T-cell (primary cell): Measurements from ENCODE around the gene ZNF670. TPM values are rescaled to one million over a fixed set of nuclear protein-coding genes. Genes with fewer than 3 reads are reported as not detected.

Experiments used
- ATAC-seq, 4 experiments: fragments of 200-7000 bp in 3 of 4; fragments of 150-1000 bp in 1 of 4; cut with Tn5 transposase; replicated peaks in 1 of 4; 1 replicate in 3 of 4; 2 replicates in 1 of 4; pipeline ENCODE4 v1.10.0; 2021; ENCODE audit warnings: moderate library complexity in 3 of 4, mild to moderate bottlenecking in 2 of 4, moderate number of reproducible peaks in 1 of 4
- CTCF ChIA-PET, 2 donors: fragments of 300-600 bp; sonication (Branson Sonifier 250); formaldehyde crosslinking; loops; one replicate each; lab custom pipeline; 2022; ENCODE audit warnings: antibody characterized with exemption in 2 of 2; lab: Charles Lee
- POLR2A ChIA-PET, 2 donors: fragments of 300-600 bp; sonication (Branson Sonifier 250); formaldehyde crosslinking; loops; one replicate each; lab custom pipeline; 2022; ENCODE audit warnings: antibody characterized with exemption in 2 of 2; lab: Charles Lee
- DNase-seq, 35 experiments: peaks; one replicate each; pipeline versions ENCODE4 v3.0.0 to v3.0.0-alpha.2; 2013 to 2023
- H3K27ac ChIP-seq: one replicate; pipeline ENCODE4 v1.5.1; 2013; ENCODE audit warnings: low read length
- H3K27me3 ChIP-seq, 2 experiments: replicated peaks in 1 of 2; 1 replicate in 1 of 2; 2 replicates in 1 of 2; pipeline versions ENCODE4 v1.6.1 to v1.7.0; 2013; ENCODE audit warnings: low read length in 1 of 2, mixed read lengths in 1 of 2; ENCODE audit not compliant: control insufficient read depth in 2 of 2, insufficient read depth in 2 of 2; ENCODE audit errors: extremely low read depth in 1 of 2
- H3K36me3 ChIP-seq, 2 donors: 1 replicate in 1 of 2; 2 replicates in 1 of 2; pipeline versions ENCODE4 v1.6.1 to v1.7.0; 2013; ENCODE audit warnings: low read length in 1 of 2; ENCODE audit not compliant: control insufficient read depth in 2 of 2, insufficient read depth in 1 of 2; ENCODE audit errors: extremely low read depth in 1 of 2
- H3K4me1 ChIP-seq, 2 experiments: 1 replicate in 1 of 2; 2 replicates in 1 of 2; pipeline versions ENCODE4 v1.6.1 to v1.7.0; 2013; ENCODE audit warnings: low read length in 2 of 2, mixed read lengths in 1 of 2; ENCODE audit not compliant: insufficient read depth in 2 of 2, control insufficient read depth in 1 of 2; ENCODE audit errors: extremely low read depth in 1 of 2
- H3K4me3 ChIP-seq, 2 donors: 1 replicate in 1 of 2; 2 replicates in 1 of 2; pipeline versions ENCODE4 v1.5.1 to v1.7.0; 2013; ENCODE audit warnings: mild to moderate bottlenecking in 2 of 2, low read length in 1 of 2, moderate library complexity in 1 of 2; ENCODE audit not compliant: control insufficient read depth in 1 of 2; ENCODE audit errors: extremely low read depth in 1 of 2
- H3K9me3 ChIP-seq: 2 replicates; pipeline ENCODE4 v1.7.0; 2013
- H3K27ac Mint-ChIP-seq, 2 donors: one replicate each; pipeline ENCODE4 v1.8.0; 2020 to 2021; ENCODE audit warnings: mild to moderate bottlenecking in 2 of 2, mixed read lengths in 2 of 2
- H3K27me3 Mint-ChIP-seq, 2 donors: one replicate each; pipeline ENCODE4 v1.8.0; 2021 to 2022; ENCODE audit warnings: mixed read lengths in 2 of 2
- H3K36me3 Mint-ChIP-seq: one replicate; pipeline ENCODE4 v1.8.0; 2021; ENCODE audit warnings: mixed read lengths
- H3K4me1 Mint-ChIP-seq, 3 donors: one replicate each; pipeline ENCODE4 v1.8.0; 2020 to 2022; ENCODE audit warnings: mixed read lengths in 3 of 3, mild to moderate bottlenecking in 1 of 3
- H3K4me3 Mint-ChIP-seq, 3 donors: one replicate each; pipeline ENCODE4 v1.8.0; 2020 to 2022; ENCODE audit warnings: mild to moderate bottlenecking in 3 of 3, mixed read lengths in 3 of 3, moderate library complexity in 3 of 3
- H3K9me3 Mint-ChIP-seq, 3 donors: one replicate each; pipeline ENCODE4 v1.8.0; 2020 to 2022; ENCODE audit warnings: mixed read lengths in 3 of 3
- WGBS: methylation state at CpG from one replicate; pipeline ENCODE4 v1.1.5; 2013; ENCODE audit warnings: missing lambda C conversion rate; ENCODE audit not compliant: insufficient coverage; 5-methylcytosine and 5-hydroxymethylcytosine counted together
- total RNA-seq, 35 experiments: library from RNA in 6 of 35; stranded (reverse) in 6 of 35; fragments of 120-200 nt in 1 of 35; gene quantifications; one replicate each; pipeline versions ENCODE4 v1.2.1 to v1.2.4 and lab custom pipeline; 2013 to 2026

ZNF670 gene
- total RNA-seq, 5 donors from 2014 or later (not counting 1 experiment from before 2014, with no cell fraction given): 0.78 to 2.5 (median 1.7) TPM

DNA sequence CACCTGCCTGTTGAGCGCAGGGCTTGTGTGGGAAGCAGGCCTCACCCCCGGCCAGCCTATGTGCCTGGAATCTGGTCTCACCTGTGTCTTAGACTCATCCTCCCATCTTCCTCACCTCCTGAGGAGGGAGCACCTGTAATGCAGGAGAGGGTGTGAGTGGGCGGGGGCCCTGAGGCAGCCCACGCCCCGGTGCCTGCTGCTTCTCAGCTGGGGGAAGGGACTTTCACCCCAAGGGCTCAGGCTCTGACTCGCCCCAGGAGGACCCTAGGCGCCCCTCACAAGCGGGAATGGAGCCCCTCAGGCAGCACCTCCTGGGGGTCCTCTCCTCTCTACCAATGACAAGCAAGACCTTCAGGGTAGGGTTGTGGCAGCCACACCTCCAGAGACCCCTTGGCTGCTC, 6.7 kb upstream of the ZNF670 start:
- Histone ChIP-seq H3K4me1 (no peaks in the 10 kb centered on the region), H3K27ac (no peak overlapping the region), H3K4me3 (no peak overlapping the region), H3K36me3 (no peaks in the 10 kb centered on the region), H3K9me3 (no peaks in the 10 kb centered on the region), H3K27me3 (peaks cover 0 to 18% of the 10 kb centered on the region in 2 experiments)
- Mint-ChIP-seq H3K27me3 (peaks cover 11 to 18% of the 10 kb centered on the region in 2 donors), H3K36me3 (no peaks in the 10 kb centered on the region), H3K4me3 (no peak overlapping the region), H3K4me1 (no peaks in the 10 kb centered on the region), H3K27ac (no peak overlapping the region), H3K9me3 (peaks cover 0 to 3% (median 0%) of the 10 kb centered on the region in 3 donors)
- ChIA-PET CTCF (no interaction called here), POLR2A (no interaction called here)
- DNase-seq: no peak
- ATAC-seq: no peak
- WGBS: 100% methylated on average over 2 of the region's 8 CpGs

GRCh38 chr1:247084771-247085170, 6.2 kb upstream of the ZNF670 start:
- ATAC-seq (no peak), DNase-seq (no peak)
- Histone ChIP-seq H3K4me1 (no peaks in the 10 kb centered on the region), H3K27ac (no peak overlapping the region), H3K36me3 (no peaks in the 10 kb centered on the region), H3K4me3 (no peak overlapping the region), H3K9me3 (no peaks in the 10 kb centered on the region), H3K27me3 (peaks cover 0 to 18% of the 10 kb centered on the region in 2 experiments)
- ChIA-PET CTCF (no interaction called here), POLR2A (no interaction called here)
- Mint-ChIP-seq H3K27me3 (peaks cover 11 to 18% of the 10 kb centered on the region in 2 donors), H3K27ac (no peak overlapping the region), H3K9me3 (peaks cover 0 to 3% (median 0%) of the 10 kb centered on the region in 3 donors), H3K4me1 (peaks cover 2 to 4% (median 3%) of the 10 kb centered on the region in 3 donors), H3K4me3 (no peak overlapping the region), H3K36me3 (no peaks in the 10 kb centered on the region)
- WGBS: 92% methylated on average over 6 of the region's 8 CpGs

- no peaks in the 10 kb centered on the region for H3K27me3 ChIP-seq
- ATAC-seq (peak in 1 of 4 experiments; percentile 38), DNase-seq (peak in 3 of 35 experiments; percentile 10 to 28 (median 17))
- H3K27ac Mint-ChIP-seq: peak overlapping the region in 1 of 2 donors; percentile 88
- peaks cover 7% of the 10 kb centered on the region for H3K36me3 Mint-ChIP-seq
- H3K4me1 Mint-ChIP-seq: peaks cover 28 to 41% (median 30%) of the 10 kb centered on the region in 3 donors
- no peaks in the 10 kb centered on the region for H3K9me3 ChIP-seq
- no peaks in the 10 kb centered on the region for H3K36me3 ChIP-seq
- ChIA-PET POLR2A (interaction anchor here in 1 of 2 donors (0.6 kb wide), 1 partner anchor 94 kb away, joined by 4 read pairs; no protein-coding TSS in a partner anchor), CTCF (interaction anchor here (0.6 to 0.8 kb wide), 4 partner anchors 22 to 181 kb away, joined by 3 read pairs; no protein-coding TSS in a partner anchor)
- peaks cover 9 to 11% of the 10 kb centered on the region in 2 experiments for H3K4me1 ChIP-seq
- H3K4me3 Mint-ChIP-seq: peak overlapping the region; percentile 89 to 92 (median 92)
- WGBS: 38% methylated on average over 12 of the region's 23 CpGs
- peak overlapping the region; percentile 67 to 94 for H3K4me3 ChIP-seq
- H3K9me3 Mint-ChIP-seq: peaks cover 0 to 7% (median 6%) of the 10 kb centered on the region in 3 donors
- H3K27me3 Mint-ChIP-seq: peaks cover 8 to 11% of the 10 kb centered on the region in 2 donors
- H3K27ac ChIP-seq: no peak overlapping the region
Measured at GRCh38 chr1:247079141-247079874, 697 bp upstream of the ZNF670 start.

GRCh38 chr1:247077876-247078257, 744 bp downstream of the ZNF670 start:
- Mint-ChIP-seq H3K4me3 (peak overlapping the region; percentile 89 to 92 (median 92)), H3K27me3 (peaks cover 3 to 5% of the 10 kb centered on the region in 2 donors), H3K36me3 (peaks cover 7% of the 10 kb centered on the region), H3K4me1 (peaks cover 28 to 41% (median 30%) of the 10 kb centered on the region in 3 donors), H3K9me3 (peaks cover 0 to 9% (median 6%) of the 10 kb centered on the region in 3 donors), H3K27ac (peak overlapping the region; percentile 63 to 90)
- peaks cover 9 to 11% of the 10 kb centered on the region in 2 experiments for H3K4me1 ChIP-seq
- WGBS: 0% methylated on average over 1 of the region's 8 CpGs
- H3K36me3 ChIP-seq: no peaks in the 10 kb centered on the region
- ChIA-PET POLR2A (no interaction called here), CTCF (no interaction called here)
- ATAC-seq: peak in 3 of 4 experiments; percentile 4 to 14 (median 5)
- H3K9me3 ChIP-seq: no peaks in the 10 kb centered on the region
- H3K27ac ChIP-seq: no peak overlapping the region
- DNase-seq: no peak
- peak overlapping the region; percentile 67 to 94 for H3K4me3 ChIP-seq
- H3K27me3 ChIP-seq: no peaks in the 10 kb centered on the region

DNA sequence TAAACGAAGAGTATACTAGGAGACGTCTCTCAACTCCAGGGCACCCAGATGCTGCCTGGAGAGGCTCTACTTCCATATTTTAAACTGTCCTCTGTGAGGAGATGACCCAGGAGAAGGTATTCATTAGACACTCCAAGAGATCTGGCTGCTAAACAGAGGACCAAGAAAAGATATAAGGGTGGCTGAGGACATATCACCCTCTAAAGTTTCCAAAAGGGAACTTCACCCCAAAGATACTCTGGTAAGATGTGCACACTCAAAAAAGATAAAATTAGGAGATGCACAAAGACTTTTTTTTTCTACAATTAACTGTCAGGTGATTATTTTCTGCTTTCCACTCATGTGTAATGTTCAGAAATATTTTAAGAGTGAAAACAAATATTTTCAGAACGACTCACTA, 1.4 kb downstream of the ZNF670 start:
- Mint-ChIP-seq H3K9me3 (peaks cover 0 to 9% (median 6%) of the 10 kb centered on the region in 3 donors), H3K36me3 (peaks cover 7% of the 10 kb centered on the region), H3K4me1 (peaks cover 28 to 41% (median 30%) of the 10 kb centered on the region in 3 donors), H3K27me3 (peaks cover 2% of the 10 kb centered on the region in 2 donors), H3K4me3 (peak overlapping the region; percentile 89 to 92 (median 92)), H3K27ac (peak overlapping the region in 1 of 2 donors; percentile 90)
- Histone ChIP-seq H3K27ac (no peak overlapping the region), H3K27me3 (no peaks in the 10 kb centered on the region), H3K4me3 (no peak overlapping the region), H3K9me3 (no peaks in the 10 kb centered on the region), H3K4me1 (peaks cover 9 to 11% of the 10 kb centered on the region in 2 experiments), H3K36me3 (no peaks in the 10 kb centered on the region)
- no CpG with 5 or more reads among the region's 3 CpGs for WGBS
- CTCF ChIA-PET: no interaction called here
- ATAC-seq (no peak), DNase-seq (no peak)
- POLR2A ChIA-PET: no interaction called here

DNA sequence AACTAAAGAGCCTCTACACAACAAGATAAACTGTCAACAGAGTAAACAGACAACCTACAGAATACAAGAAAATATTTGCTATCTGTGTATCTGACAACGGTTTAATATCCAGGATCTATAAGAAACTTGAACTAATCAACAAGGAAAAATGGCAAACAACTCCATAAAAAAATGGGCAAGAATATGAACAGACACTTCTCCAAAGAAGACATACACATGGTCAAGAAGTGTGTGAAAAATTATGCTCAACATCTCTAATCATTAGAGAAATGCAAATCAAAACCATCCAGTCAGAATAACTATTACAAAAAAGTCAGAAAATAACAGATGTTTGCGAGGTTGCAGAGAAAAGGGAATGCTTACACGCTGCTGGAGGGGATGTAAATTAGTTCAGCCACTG, 8.0 kb downstream of the ZNF670 start:
- Mint-ChIP-seq H3K4me1 (peaks cover 0 to 6% (median 4%) of the 10 kb centered on the region in 3 donors), H3K9me3 (peaks cover 12 to 39% (median 30%) of the 10 kb centered on the region in 3 donors), H3K27me3 (no peaks in the 10 kb centered on the region), H3K27ac (no peak overlapping the region), H3K36me3 (peaks cover 32% of the 10 kb centered on the region), H3K4me3 (no peak overlapping the region)
- CTCF ChIA-PET: no interaction called here
- H3K36me3 ChIP-seq: peaks cover 0 to 3% of the 10 kb centered on the region in 2 donors
- H3K27me3 ChIP-seq: no peaks in the 10 kb centered on the region
- no peaks in the 10 kb centered on the region for H3K4me1 ChIP-seq
- ATAC-seq (no peak), DNase-seq (no peak)
- no peak overlapping the region for H3K4me3 ChIP-seq
- no peak overlapping the region for H3K27ac ChIP-seq
- no CpG with 5 or more reads among the region's 3 CpGs for WGBS
- POLR2A ChIA-PET: no interaction called here
- peaks cover 5% of the 10 kb centered on the region for H3K9me3 ChIP-seq
